ENCODE measurements around the gene SMAD7.
A peak's percentile ranks its signal among the peaks of the same experiment; 100 is the strongest.

The SMAD7 gene

DNA sequence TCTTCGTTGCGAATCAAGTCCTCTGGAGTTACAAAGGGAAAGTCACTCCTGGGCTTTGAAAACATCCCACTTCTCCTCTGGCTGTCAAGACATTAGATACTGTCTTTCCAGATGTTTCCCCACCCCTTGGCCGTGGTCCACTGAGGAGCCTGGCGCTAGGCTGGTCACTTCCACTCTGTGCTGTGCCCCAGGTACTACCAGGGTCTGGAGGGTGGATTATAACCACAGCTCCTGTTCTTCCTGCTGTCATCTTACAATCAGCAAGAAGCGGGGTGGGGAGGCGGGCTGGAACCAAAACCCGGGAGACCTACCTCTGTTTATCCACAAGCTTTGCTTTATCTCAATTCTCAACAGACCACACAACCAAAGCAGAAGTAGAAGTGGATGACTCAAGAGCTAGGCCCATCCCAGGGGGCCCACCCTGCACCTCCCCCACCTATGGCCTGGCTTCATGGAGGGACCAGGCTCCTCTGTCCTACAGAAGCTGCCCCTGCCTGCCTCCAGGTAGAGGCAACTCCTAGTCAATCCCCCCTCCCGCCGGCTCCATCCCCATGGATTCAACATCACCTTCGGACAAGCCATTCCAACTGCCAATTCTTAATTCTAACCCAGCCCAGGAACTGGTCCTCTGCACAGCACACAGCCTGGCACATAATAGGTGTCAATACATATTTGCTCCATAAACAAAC, 17.8 kb downstream of the SMAD7 start:
- no peak for DNase-seq

DNA sequence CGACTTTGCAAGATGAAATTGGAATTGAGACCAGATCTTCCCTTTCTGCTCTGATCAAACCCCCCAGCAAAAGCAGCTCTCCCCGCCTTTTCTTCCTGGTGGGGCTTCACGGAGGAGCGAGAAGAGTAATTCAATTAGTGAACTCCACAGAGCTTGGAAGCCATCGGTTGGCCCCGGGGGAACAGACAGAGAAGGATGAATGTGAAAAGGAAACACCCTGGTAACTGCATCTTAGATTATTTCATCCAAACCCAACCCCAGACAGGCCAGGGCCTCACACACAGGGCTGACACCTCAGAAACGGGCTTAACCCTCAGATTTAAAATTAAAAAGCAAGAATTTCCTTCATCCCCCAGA, 18.3 kb downstream of the SMAD7 start:
- no peak for DNase-seq

DNA sequence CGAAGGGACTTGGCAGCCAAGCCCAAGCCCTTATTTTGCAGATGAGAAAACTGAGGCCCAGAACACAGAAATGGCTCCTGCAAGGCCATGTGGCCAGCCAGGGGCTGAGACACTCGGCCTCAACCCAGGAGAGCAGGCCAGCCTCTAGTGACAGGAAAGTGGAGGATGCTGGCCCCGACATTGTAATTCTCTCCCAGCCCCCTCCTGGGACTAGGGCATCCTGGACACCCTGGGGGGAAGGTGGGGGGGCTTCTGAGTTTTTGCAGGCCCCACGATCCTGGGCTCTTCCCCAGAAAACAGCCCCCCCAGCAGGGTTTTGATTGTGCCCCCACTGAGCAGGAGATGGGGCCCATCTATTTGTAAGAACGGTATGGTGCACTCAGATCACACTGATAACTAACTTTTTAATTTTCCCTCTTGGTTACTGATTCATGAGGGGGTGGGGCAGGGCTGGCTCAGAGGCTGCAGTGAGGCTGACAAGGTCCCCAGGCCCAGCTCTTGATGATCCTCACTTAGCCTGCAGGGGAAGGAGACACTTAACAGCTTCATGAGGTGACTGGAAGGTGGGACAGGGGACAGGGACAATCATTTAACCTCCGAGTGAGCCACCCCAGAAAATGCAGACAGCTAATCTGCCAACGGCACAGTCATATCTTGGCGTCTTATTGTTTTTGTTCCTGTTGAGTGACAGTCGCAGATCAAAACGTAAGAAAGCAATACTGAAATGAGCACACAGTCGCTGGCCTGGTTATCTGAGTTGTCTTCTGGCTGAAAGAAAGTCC, 18.9 kb downstream of the SMAD7 start:
- DNase-seq = no peak

DNA sequence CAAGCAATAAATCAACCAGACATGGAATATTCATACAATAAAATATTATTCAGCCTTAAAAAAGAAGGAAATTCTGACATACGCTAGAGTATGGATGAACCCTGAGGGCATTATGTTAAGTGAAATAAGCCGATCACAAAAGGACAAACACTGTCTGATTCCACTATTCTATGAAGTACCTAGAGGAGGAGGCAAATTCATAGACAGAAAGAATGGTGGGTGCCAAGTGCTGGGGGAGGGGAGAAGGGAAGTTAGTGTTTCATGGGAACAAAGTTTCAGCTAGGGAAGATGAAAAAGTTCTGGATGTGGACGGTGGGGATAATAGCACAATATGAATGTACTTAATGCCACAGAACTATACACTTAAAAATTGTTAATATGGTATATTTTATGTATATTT, 19.8 kb downstream of the SMAD7 start:
- no peak for DNase-seq

DNA sequence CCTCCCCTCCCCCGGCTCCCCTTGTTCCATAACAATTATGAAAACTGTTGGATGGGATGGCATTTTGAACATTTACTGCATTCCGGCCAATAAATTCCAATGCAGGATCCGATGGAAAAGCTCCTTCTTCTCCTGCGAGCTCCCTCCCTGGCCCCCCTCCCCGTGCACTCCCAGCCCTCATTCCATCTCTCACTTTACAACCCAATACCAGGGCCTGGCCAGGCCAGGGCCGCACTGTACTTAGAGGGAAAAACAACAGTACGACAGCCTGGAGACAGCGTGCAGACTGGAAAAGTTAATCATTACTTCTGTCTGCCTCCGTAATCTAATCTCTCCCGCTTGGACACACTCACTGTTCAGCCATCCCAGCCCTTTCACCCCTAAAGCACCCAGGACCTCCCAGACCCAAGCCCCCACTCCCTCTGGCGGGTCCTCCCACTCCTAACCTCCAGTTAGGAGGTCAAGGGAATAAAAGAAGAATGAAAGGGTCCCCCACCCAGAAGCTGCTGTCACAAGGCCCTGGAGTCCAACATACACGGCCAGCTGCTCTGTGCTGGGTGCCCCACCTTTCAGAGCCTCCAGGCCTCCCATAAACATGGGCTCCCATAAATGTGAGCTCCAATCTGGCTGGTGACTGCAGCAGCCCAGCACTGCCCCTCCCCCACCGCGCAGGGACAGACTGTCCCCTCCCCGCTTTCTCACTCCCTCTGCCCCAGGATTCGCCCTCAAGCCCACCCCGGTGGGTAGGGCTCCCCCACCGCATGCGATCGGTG, 20.6 kb downstream of the SMAD7 start:
- peak in 1 of 56 donors; percentile 30 for DNase-seq

DNA sequence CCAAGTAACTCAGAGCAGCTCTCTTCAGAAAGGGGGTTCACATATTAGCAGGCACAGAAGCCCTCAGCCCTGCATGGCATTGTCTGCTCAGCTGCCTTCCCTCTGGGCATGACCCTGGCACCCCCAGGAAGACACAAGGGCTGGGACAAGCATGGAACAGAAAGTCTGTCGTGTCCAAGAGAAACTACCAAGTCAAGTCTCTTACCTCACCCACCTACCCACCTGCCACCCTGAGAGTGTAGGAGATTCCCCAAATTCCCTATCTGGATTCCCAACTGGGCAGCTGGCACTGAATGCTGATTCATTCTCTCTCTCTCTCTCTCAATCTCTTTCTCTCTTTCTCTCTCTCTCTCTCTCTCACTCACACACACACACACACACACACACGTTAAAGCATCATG, 21.6 kb downstream of the SMAD7 start:
- no peak for DNase-seq

DNA sequence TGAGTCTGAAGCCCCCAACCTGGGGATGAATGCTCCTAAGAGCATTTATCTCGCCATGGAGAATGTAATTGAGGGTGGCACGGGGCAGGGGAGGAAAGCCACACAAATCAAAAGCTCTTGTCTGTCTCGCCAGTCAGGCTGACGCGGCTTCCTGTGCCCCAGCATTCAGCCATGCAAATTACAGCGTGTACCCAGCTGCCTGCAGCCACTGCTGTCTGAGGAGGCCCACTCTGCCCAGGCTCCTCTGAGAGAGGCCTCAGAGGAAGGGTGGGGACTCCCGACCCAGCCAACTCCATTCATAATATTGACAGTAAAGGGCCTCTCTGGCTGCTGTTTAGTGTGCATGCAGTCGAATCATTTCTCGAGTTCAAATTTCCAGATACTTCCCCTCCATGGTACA, 22.0 kb downstream of the SMAD7 start:
- peak in 48 of 56 donors; percentile 8 to 80 (median 57) for DNase-seq

DNA sequence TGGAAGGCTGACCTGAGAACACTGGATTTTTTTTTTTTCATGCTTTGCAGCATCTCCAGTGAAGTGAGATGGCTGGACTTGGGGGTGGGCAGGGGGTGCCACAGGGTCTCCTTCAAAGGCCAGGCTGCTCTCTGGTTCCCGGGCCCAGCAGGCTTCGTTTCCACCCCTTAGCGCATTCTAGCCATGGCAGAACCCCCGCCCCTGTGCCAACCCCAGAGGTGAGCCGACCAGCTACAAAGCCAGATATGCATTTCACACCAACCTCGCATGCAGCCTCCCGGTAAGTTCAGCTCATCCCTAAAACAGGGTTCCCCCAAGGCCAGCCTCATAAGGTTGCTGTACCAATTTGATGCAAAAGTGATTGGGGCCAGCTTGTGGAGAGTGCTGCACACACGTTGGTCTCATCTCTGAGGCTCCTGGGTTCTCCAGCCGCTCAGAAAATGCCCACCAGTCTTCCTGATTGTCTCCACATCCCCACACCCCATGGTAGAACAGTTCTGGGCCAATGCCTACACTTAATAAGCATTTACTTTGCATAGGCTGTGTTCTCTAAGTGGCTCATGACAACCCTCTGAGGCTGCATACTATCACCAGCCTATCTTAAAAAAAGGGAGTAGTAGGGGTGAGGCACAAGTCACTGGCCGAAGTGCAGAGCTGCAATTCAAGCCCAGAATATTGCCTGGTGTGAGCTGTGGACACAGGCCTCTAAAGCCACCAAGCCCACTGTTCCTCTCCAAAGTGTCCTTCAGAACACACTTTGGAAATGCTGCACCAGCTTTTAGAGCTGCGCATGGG, 23.3 kb downstream of the SMAD7 start:
- DNase-seq = no peak

DNA sequence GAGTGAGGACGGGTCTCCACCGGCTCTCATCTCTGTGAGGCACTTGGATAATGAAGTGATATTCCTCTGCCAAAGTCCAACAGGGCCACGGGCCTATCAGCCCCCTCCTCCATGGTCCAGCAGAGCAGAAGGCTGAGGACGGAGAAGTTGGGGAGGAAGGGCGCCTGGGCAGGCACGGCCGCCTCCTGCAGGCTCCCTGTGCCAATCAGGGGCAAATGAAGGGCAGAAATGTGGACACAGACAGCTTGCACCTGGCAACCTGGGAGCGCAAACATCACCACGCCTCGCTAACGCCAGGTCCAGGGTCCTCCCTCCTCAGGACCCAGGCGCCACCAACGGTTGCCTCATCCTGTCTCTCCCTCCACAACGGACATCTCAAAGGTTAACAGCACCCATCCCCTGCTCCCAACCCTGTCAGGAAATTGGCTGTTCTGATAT, 24.3 kb downstream of the SMAD7 start:
- no peak for DNase-seq

DNA sequence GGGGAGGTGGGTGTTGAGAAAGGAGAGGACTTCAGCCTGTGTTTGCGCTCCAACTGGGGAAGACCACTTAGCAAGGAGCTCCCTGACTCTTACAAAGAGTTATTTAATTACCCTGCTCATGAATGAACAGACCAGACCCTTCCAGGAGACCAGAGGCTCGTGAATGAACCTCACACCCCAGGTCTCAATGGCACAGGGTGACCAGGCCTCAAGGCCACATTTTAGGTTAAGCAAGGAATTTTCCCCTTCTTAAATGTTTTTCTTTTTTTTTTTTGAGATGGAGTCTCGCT, 25.3 kb downstream of the SMAD7 start:
- no peak for DNase-seq

DNA sequence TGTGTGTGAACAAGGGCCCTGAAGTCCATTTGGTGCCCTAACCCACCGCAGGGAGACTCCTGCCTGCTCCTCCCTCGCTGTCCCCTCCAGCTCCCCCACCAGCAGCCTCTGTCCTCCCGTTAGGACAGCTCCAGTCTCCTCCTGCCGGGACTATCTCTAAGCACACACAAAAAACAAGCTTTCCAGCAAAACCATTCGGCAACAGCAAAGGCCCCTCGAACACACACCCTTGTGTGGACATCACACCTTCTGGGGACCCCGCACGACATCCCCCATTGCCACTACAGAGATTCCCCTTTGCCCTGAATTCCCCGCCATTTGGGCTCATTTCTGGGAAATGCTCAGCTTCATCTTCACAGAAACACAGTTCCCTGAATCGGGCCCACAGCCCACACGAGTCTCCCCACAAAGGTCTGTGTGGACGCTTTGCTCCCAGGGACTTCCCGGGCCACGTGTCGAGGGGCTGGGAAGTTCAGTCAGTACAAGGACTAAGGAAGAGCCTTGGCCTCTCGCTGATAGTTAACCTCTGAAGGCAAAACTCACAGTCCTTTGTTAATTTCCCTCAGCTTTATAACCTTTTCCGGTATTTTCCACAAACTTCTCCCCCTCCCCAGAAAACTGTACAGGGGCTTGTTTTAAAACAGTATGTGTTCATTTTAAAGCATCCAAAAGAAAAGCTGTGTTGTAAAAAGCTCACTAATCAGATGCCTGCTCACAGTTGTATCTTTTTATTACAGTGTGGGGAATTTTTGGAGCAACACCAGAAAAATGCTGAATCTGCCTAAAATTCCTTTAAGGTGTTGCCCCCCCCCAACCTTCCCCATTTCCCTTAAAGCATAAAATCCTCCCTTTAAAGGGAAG, 25.9 kb downstream of the SMAD7 start:
- DNase-seq = no peak

DNA sequence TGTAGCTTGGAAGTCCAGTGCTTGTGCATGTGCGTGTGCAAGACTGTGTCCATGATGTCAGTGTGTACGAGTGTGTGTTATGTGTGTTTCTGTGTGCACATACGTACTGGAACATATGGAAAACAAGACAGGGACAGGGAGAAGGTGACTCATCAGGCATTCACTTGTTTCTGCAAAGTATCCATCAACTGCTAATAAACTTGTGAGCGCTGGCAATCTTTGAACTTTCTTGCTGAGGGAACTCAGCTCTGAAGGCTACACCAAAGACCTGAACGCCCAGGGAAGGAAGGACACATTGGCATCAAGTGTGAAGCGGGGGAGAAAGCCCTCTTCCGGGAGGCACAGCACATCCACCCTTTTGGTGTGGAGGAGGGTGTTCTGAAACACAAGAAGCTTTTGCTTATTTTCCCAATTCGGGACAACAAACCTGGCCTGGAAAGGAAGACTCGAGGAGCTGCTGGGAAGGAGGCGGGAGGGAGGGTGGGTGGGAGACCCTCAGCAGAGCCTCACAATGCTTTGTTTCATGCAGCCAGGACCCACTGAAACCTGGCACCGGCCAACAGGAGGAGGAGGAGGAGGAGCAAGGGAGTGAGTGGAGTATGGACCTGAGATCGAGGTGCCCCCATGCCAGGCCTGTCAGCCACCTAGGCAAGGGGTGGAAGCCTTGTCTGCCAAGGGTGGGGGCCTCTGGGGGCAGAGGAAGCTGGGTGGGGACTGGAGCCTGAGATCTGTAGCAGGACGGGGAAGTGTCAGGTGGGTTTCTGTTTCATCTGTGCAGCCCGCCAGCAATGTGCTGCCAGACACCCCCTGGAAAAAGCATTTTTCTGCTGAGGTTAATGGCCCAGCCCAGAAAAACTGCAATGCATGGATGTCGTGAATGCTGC, 26.8 kb downstream of the SMAD7 start:
- DNase-seq = no peak

DNA sequence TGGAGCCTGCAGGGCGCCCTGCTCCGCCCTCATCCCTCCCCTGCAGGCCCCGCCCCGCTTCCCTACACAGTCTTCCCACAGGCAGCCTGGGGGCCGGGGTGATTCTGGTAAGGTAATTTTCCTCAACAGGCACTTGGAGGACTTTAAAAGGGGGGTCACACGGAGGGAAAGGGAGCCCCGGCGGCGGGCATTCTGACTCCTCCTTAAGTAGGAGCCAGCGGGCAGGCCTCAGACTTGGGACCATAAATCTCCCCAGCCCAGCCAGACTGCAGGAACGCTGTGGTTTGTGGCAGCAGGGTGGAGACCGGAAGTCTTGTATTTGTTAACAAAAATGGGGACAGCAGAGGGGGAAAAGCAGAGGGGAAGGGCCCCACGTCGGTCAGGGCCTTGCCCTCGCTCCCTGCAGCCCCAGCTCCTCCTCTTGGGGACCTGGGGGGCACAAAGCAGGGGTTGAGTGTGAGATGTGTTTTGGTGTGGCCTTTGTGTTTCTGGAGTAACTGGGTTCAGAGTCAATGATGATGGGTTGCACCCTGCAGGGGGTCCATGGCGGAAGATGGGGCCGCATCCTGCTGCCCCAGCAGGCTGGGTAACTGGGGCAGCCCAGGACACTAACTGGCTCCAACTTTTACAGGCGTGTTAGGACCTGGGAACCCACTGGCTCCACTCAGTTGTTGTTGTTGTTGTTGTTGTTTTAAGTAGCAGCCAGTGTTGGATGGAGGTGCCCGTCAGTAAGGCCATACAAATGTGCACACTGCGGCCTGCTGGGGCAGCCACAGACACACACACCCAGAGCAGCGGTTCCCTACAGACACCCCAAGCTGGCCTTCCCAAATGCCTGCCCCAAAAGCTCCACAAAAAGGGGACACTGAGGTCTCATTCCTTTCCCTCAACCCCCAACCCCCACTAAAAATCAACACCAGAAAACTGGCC, 27.7 kb downstream of the SMAD7 start:
- peak in 18 of 56 donors; percentile 20 to 67 (median 47) for DNase-seq

DNA sequence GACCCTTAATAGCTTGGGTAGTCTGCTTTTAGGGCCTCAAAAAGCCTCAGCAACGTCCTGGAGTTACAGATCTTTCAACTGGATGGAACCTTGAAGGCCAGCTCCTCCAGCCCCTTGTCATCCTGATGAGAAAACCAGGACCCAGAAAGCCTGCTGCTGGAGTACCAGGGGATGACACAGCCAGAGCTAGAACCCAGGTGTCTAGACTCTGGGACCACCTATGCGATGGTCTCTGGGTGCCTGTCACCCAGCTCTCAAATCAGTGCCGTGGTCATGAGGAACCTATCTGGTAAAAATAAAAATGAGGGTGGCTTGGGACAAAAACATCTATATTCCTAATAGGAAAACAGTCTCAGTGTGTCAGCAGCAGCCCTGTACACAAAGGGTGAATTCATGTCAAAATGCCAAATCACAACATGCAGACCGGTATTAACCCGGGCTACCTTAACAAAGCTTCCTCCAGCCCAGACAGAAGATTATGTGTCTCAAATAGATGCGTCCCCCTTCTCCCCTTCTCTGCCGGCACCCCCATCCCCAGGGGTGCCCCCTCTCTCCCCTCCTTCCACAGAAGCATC, 28.5 kb downstream of the SMAD7 start:
- DNase-seq = peak in 1 of 56 donors; percentile 30

DNA sequence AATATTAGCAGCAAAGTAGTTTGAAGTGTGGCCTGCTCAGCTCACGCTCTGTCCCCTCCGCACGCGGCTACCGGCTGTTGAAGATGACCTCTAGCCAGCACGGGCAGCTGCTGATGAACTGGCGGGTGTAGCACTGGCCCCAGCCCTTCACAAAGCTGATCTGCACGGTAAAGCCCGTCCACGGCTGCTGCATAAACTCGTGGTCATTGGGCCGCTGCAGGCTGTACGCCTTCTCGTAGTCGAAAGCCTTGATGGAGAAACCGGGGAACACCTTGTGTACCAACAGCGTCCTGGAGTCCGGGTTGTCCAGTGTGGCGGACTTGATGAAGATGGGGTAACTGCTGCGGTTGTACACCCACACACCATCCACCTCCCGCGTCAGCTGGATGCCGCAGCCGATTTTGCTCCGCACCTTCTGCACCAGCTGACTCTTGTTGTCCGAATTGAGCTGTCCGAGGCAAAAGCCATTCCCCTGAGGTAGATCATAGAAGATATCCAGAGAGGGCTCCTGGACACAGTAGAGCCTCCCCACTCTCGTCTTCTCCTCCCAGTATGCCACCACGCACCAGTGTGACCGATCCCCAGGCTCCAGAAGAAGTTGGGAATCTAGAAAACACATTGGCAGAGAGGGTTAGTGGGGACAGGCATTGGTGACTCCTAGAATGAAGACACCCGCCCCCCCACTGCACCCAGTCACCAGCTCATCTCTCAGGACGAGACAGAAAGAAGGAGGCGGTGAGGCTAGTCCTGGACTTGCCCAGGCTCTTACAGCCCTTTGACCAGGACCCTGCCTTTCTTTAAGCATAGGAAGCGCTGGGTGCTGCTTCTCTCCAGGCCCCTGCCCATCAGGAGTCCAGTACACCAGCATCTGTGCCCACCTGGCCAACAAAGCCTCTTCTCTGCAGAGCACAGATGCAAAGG, 29.2 kb downstream of the SMAD7 start:
- DNase-seq = peak in 5 of 56 donors; percentile 23 to 35 (median 26)

DNA sequence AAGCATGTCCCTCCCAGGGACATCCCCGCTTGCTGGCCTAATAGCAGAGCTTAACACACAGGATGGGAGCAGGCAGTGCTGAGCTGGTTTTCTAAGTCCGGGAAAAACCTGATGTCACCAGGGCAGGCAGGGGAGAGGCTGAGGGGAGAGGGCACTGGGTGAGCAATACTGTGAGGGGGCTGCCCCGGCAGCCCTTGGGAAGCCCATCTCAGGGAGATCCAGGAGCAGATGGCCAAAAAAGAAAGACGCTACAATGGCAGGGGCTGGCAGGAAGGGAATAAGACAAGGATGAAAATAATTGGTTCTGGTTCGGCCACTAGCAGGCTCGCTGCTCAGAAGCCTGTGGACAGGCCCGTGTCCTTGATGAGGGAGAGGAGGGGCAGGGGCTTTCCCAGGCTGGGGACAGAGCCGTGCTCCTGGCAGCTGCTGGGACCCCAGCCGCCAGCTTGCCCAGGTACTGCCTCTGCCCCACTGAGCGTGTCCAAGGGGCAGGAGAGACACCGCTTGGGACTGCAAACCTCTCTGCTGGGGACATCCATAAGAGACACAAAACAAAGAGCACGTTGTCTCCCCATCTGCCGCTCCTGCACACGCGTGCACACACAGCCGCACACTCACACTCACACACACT, 30.2 kb downstream of the SMAD7 start:
- DNase-seq = peak in 15 of 56 donors; percentile 24 to 72 (median 42)
